Tibial artery (tissue), 4 donors: ENCODE data around the gene MEIOC.

Experiments
- DNase-seq, 2 donors: peaks; one replicate each; pipeline ENCODE4 v3.0.0-alpha.2; 2019
- H3K27ac ChIP-seq, 2 donors: fragments of 200-600 bp; sonication (generic) in 1 of 2; 1 replicate in 1 of 2; 2 replicates in 1 of 2; pipeline ENCODE4 v1.5.1; 2018 to 2019; ENCODE audit warnings: mild to moderate bottlenecking in 1 of 2
- H3K27me3 ChIP-seq, 2 donors: fragments of 200-600 bp; sonication (generic) in 1 of 2; one replicate each; pipeline versions ENCODE4 v1.5.1 to v1.6.0; 2016 to 2019
- H3K36me3 ChIP-seq, 3 donors: fragments of 200-600 bp; sonication (generic) in 2 of 3; one replicate each; pipeline ENCODE4 v1.5.1; 2016 to 2019; ENCODE audit warnings: mild to moderate bottlenecking in 2 of 3
- H3K4me1 ChIP-seq, 4 donors: fragments of 200-600 bp; sonication (generic) in 2 of 4; 1 replicate in 3 of 4; 2 replicates in 1 of 4; pipeline ENCODE4 v1.5.1; 2016 to 2019
- H3K4me3 ChIP-seq, 2 donors: fragments of 200-600 bp; sonication (generic) in 1 of 2; 1 replicate in 1 of 2; 2 replicates in 1 of 2; pipeline ENCODE4 v1.5.1; 2018 to 2019; ENCODE audit warnings: mild to moderate bottlenecking in 2 of 2
- H3K9me3 ChIP-seq, 3 donors: fragments of 200-600 bp; sonication (generic) in 1 of 3; one replicate each; pipeline ENCODE4 v1.5.1; 2016 to 2019
- CTCF ChIP-seq, 2 experiments: fragments of 200-600 bp in 1 of 2; fragments of 450-650 bp in 1 of 2; IDR thresholded peaks; one replicate each; pipeline ENCODE4 v1.5.1; 2017 to 2019; ENCODE audit warnings: antibody characterized with exemption in 2 of 2, mild to moderate bottlenecking in 1 of 2, moderate library complexity in 1 of 2
- intact Hi-C: fragments of 100-400 bp; cut with DNase I; formaldehyde crosslinking; loops from one replicate; pipeline ENCODE4 v1.15.0; 2023; ENCODE audit warnings: low total_unique reads

The MEIOC gene

GRCh38 chr17:44651228-44651627 lies 5.0 kb upstream of the MEIOC start:
- Histone ChIP-seq H3K27me3 (peaks cover under 1 to 45% of the 10 kb centered on the region in 2 donors), H3K4me3 (no peak overlapping the region), H3K36me3 (no peaks in the 10 kb centered on the region), H3K4me1 (peaks cover 0 to 3% (median 1%) of the 10 kb centered on the region in 4 donors), H3K9me3 (no peaks in the 10 kb centered on the region), H3K27ac (no peak overlapping the region)
- TF ChIP-seq CTCF (IDR thresholded peaks at IDR 0.05): no peak
- intact Hi-C loops: no loop called here
- no peak for DNase-seq

- peaks cover 5 to 60% of the 10 kb centered on the region in 2 donors for H3K27me3 ChIP-seq
- H3K4me3 ChIP-seq: no peak overlapping the region
- H3K36me3 ChIP-seq: no peaks in the 10 kb centered on the region
- H3K9me3 ChIP-seq: no peaks in the 10 kb centered on the region
- H3K4me1 ChIP-seq: peaks cover 0 to 12% (median 5%) of the 10 kb centered on the region in 4 donors
- no peak for DNase-seq
- no peak overlapping the region for H3K27ac ChIP-seq
- TF ChIP-seq CTCF (IDR thresholded peaks at IDR 0.05): no peak
- intact Hi-C loops: no loop called here
Measured at GRCh38 chr17:44652727-44653126, 3.5 kb upstream of the MEIOC start.

- H3K9me3 ChIP-seq: no peaks in the 10 kb centered on the region
- H3K4me3 ChIP-seq: no peak overlapping the region
- no peak overlapping the region for H3K27ac ChIP-seq
- H3K27me3 ChIP-seq: peaks cover 5 to 59% of the 10 kb centered on the region in 2 donors
- peaks cover 0 to 12% (median 5%) of the 10 kb centered on the region in 4 donors for H3K4me1 ChIP-seq
- intact Hi-C loops: no loop called here
- no peak for DNase-seq
- H3K36me3 ChIP-seq: no peaks in the 10 kb centered on the region
- TF ChIP-seq CTCF (IDR thresholded peaks at IDR 0.05): no peak
Measured at GRCh38 chr17:44653384-44653783, 2.9 kb upstream of the MEIOC start.

GRCh38 chr17:44653954-44654353 lies 2.3 kb upstream of the MEIOC start:
- Histone ChIP-seq H3K27ac (no peak overlapping the region), H3K9me3 (no peaks in the 10 kb centered on the region), H3K4me1 (peaks cover 0 to 12% (median 5%) of the 10 kb centered on the region in 4 donors), H3K4me3 (no peak overlapping the region), H3K27me3 (peaks cover 5 to 54% of the 10 kb centered on the region in 2 donors), H3K36me3 (no peaks in the 10 kb centered on the region)
- no peak for DNase-seq
- TF ChIP-seq CTCF (IDR thresholded peaks at IDR 0.05): no peak
- intact Hi-C loops: no loop called here

- H3K27ac ChIP-seq: no peak overlapping the region
- no peaks in the 10 kb centered on the region for H3K9me3 ChIP-seq
- no peak for TF ChIP-seq CTCF (IDR thresholded peaks at IDR 0.05)
- H3K36me3 ChIP-seq: no peaks in the 10 kb centered on the region
- intact Hi-C loops: no loop called here
- H3K4me3 ChIP-seq: no peak overlapping the region
- H3K4me1 ChIP-seq: peaks cover 0 to 3% (median 0%) of the 10 kb centered on the region in 4 donors
- no peak for DNase-seq
- H3K27me3 ChIP-seq: peaks cover 0 to 14% of the 10 kb centered on the region in 2 donors
Measured at GRCh38 chr17:44661835-44662234, 5.6 kb downstream of the MEIOC start.

- no peak for DNase-seq
- TF ChIP-seq CTCF (IDR thresholded peaks at IDR 0.05): no peak
Measured at GRCh38 chr17:44663095-44663494, 6.8 kb downstream of the MEIOC start.

More at GRCh38 chr17:44663095-44663494, 6.8 kb downstream of the MEIOC start:
- intact Hi-C loops: no loop called here
- Histone ChIP-seq H3K27me3 (peaks cover 0 to 3% of the 10 kb centered on the region in 2 donors), H3K9me3 (no peaks in the 10 kb centered on the region), H3K4me1 (no peaks in the 10 kb centered on the region), H3K4me3 (no peak overlapping the region), H3K27ac (no peak overlapping the region), H3K36me3 (no peaks in the 10 kb centered on the region)
